ENCODE data around the gene RIMBP2.

The RIMBP2 gene

DNA sequence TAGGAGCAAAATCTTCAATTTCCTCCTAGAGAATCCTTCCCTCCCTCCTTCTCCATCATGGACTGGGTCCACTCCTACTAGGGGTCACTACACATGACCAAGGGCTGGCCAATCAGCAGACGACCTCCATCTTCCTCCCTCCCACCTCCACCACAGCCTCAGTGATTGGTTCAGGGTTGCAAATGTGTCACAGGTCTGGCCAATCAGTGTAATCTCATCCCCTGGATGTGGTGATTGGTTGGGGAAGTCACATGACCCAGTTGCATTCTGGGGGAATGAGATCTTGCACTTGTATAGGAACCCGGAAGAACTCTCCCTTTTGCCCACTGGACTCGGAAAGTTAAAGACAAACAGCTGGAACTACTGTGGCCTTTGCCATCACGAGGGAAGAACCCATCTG is 209.3 kb downstream of the RIMBP2 start:
- peak; percentile 59 for DNase-seq (ENCODE audit: low spot score)

GRCh38 chr12:130504840-130505175 is 211.3 kb downstream of the RIMBP2 start:
- DNase-seq (ENCODE audit: low spot score) = no peak

- no peak for DNase-seq (ENCODE audit: low spot score)
These were observed 211.8 kb downstream of the RIMBP2 start for GRCh38 chr12:130504110-130504839.

GRCh38 chr12:130501821-130502220 is 214.3 kb downstream of the RIMBP2 start:
- no peak for DNase-seq (ENCODE audit: low spot score)

DNA sequence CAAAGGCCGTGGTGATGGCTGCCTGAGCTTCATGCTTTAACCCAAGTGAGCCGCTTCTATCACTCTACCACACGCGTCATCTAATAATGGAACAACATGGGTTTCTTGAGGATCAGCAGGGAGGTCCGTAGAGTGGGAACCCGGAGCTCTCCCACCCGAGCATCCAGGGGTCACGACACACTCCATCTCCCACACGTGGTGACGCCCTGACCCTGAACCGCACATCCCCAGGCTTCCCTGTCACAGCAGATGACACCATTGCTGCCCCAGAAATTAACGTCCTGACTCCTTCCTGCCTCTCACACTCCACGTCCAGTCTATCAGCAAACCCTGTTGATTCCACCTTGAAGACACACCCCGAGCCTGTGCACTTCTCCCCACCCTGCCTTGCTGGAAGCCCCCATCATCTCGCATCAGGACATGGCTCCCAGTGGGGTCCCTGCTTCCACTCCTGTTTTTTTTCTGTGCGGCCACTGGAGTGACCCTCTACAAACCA is 215.2 kb downstream of the RIMBP2 start:
- DNase-seq (ENCODE audit: low spot score) = no peak

DNA sequence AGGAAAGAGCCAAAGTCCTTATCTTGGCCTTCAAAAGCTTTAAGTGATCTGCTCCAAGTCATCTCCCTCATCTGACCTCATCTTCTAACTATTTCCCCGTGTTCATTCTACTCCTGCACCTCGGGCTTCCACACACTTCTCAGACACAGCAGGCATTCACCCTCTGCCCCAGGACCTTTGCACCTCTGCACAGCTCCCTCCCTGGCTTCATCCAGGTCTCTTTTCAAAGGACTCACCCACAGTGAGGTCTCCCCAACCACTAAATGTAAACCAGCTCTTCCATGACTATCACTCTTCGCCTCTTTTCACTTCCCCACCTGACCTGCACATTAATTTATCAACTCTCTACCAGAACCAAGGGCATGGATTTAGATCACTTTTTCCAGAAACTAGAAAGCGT is 216.6 kb downstream of the RIMBP2 start:
- no peak for DNase-seq (ENCODE audit: low spot score)

DNA sequence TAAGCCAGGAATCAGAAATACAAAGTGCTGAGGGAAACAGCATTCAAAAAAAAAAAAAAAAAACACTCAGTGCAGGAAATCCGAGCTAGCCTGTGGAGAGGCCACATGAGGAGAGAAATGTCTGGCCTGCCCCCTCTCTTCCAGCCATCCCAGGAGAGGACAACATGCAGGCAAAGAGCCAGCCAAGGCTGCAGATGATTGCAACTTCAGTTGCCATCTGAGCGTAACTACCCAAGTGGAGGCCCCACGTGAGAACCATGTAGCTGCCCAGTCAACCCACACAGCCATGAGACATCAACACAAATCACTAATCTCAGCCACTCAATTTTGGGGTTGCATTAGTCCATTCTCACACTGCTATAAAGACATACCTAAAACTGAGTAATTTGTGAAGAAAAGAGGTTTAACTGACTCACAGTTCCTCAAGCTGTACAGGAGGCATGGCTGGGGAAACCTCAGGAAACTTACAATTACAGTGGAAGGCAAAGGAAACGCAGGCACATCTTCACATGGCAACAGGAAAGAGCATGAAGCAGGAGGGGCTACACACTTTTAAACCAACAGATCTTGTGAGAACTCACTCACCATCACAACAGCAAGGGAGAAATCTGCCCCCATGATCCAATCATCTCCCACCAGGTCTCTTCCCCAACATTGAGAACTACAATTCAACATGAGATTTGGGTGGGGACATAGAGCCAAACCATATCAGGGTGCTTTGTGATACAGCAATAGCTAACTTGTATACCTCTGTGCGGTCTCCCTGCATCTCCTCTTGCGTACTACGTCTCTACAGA is 217.3 kb downstream of the RIMBP2 start:
- no peak for DNase-seq (ENCODE audit: low spot score)

GRCh38 chr12:130497991-130498390 is 218.1 kb downstream of the RIMBP2 start:
- no peak for DNase-seq (ENCODE audit: low spot score)

DNA sequence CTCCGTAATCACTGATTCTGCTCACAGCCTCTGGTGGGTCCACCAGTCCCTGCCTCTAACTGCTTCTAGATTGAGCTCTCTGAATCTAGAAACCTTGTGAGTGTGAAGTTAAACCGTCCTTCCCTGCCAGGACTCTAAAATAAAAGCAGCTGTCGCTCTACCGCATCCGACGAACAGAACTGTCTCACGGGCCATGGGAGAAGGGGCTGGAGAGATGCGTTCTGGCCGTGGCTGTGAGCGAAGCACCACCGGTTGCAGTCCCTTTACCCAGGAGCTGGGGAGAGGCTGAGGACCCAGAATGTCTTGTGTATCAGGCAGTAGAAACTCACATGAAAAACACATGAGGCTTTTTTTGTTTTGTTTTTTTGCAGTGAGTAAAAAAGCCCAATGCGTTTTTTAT is 218.8 kb downstream of the RIMBP2 start:
- no peak for DNase-seq (ENCODE audit: low spot score)

GRCh38 chr12:130496516-130497120 is 219.5 kb downstream of the RIMBP2 start:
- no peak for DNase-seq (ENCODE audit: low spot score)

GRCh38 chr12:130495156-130495555 is 220.9 kb downstream of the RIMBP2 start:
- DNase-seq (ENCODE audit: low spot score) = no peak

DNA sequence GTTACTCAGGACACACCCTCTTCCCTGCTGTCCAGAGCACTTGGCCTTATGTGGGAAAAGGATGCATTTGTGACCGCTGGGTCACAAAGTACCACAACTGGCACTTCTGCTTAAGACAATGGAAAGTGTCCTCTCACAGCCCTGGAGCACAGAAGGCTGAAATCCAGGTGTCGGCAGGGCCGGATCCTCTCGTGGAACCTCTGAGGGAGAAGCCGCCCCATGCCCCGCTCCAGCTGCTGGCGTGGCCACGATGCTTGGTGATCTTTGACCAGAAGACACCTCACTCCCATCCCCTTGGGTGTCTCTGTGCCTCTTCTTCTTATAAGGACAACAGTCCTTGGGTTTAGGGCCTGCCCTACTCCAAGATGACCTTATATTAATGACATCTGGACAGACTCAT is 221.4 kb downstream of the RIMBP2 start:
- no peak for DNase-seq (ENCODE audit: low spot score)

GRCh38 chr12:130493951-130494350 is 222.1 kb downstream of the RIMBP2 start:
- DNase-seq (ENCODE audit: low spot score) = no peak

- no peak for DNase-seq (ENCODE audit: low spot score)
These were observed 224.4 kb downstream of the RIMBP2 start for GRCh38 chr12:130491421-130492357.

GRCh38 chr12:130490674-130491073 is 225.4 kb downstream of the RIMBP2 start:
- no peak for DNase-seq (ENCODE audit: low spot score)

DNA sequence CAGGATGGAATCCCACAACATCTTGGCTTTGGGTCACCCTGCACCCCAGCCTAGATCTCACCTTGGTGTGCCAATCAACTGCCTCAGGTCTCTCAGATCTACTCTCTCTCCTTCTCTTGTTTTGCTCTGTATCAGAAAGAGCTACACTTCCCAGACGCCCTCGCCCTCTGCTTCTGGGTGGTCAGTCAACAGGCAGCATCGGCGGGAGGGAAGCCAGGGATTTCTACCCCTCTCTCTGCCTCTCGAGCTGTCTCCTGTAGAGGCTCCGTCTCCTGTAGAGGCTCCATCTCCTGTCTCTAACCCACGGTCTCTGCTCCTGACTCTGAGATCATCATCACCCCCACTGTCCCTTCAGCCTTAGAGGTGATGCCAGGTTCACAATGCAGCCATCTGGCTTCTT is 226.8 kb downstream of the RIMBP2 start:
- DNase-seq (ENCODE audit: low spot score) = no peak

DNA sequence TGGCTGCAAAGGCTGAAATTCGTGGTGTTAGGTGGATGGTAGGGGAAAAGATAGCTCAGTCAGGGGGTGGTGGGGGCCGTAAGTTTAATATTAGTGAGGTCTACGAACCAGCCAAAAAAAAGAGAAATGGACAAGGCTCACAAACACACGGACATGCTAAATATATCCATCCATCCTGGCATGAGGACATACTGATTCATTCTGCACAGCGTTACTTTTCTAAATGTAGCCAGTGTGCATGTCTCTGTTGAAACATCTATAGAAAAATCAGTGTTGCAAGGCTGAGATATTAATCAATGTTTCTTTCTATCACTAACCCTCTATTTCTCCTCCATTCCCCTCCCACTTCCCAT is 227.8 kb downstream of the RIMBP2 start:
- DNase-seq (ENCODE audit: low spot score) = no peak

DNA sequence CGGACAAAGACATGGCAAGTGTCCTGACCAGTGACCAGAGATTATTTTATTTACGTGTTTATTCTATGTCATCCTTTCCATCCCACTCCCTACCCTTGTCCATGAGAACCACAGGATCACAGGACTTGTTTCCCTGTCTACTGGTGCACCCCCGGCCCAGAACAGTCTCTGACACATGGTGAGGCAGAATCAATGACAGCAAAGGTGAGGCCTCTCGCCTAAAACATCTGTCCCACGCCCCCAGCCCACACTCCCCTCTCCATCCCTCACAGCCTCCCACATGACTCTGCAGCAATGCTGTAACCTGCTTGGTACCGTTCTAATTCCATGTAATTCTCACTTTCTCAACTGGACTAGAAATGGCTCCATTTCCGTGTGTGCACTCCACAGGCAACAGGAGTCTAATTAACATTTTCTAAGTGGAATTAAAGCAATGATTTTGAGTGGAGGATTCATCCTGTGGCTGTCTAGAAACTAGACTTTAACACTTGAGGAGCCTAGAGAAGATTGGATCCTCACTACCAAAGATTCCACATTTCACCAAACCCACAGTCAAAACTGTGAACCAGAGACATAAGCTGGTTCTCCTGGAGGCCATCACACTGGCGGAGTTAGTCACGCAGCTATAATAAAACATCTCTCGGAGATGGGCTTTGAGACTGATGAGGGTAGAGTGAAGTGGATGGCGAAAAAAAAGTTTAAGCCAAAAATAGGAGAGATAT is 228.3 kb downstream of the RIMBP2 start:
- no peak for DNase-seq (ENCODE audit: low spot score)

- DNase-seq (ENCODE audit: low spot score) = no peak
These were observed 229.1 kb downstream of the RIMBP2 start for GRCh38 chr12:130486891-130487416.

DNA sequence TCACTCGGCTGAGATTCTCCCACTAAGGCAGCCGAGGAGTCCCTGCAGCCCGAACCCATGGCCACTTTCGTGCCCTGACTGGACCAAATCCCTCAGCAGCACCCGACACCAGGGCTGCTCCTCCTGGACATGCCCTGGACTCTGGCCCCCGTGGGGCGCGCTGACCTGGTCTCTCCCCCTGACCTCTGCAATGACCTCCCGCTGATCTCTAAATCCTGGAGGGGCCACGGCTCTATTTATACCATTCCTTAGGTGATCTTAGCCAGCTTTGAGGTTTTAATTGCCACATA is 230.0 kb downstream of the RIMBP2 start:
- DNase-seq (ENCODE audit: low spot score) = no peak

All from NAMALWA (cell line).